Neural progenitor cell (in vitro differentiated cells): ENCODE measurements around the gene LOXHD1.

Source experiments
- CTCF ChIP-seq: fragments of 200-600 bp; sonication (generic); IDR thresholded peaks from 2 replicates; pipeline ENCODE4 v1.5.1; 2017; ENCODE audit warnings: antibody characterized with exemption, mild to moderate bottlenecking
- EZH2phosphoT487 ChIP-seq: fragments of 200-600 bp; sonication (generic); IDR thresholded peaks from 2 replicates; pipeline ENCODE4 v1.6.1; 2017; ENCODE audit warnings: antibody characterized with exemption

DNA sequence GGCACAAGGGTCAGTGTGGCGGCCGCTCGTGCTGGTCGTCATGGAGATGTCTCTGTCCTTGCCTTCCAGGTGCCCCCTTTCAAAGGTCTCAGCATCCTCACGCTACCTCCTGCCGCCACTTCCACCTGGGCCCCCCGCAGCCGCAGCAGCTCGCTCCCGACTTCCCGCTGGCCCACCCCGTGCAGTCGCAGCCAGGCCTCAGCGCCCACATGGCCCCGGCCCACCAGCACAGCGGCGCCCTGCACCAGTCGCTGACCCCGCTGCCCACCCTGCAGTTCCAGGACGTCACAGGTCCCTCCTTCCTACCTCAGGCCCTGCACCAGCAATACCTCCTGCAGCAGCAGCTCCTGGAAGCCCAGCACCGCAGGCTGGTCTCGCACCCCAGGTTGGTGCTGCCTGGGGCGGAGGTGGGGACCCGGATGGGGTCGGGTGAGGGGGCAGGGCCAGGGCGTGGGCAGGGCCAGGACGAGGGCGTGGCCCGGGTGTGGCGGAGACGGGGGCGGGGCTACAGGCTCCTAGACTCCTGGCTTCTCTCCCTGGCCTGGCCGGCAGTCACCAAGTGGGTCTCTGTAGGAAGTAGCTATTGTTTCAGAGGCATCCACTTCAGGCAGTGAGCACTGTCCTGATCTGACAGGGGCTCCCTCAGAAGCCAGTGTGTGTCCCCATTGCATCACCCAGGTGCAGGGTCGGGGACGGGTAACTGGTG is 223.7 kb downstream of the LOXHD1 start:
- TF ChIP-seq CTCF (no peak), EZH2phosphoT487 (no peak)
